ENCODE data around the gene FURIN. TPM values are rescaled to one million over a fixed set of nuclear protein-coding genes. Genes with fewer than 3 reads are reported as not detected.

FURIN gene
- total and polyA plus RNA-seq, 2 donors (not counting 1 experiment from before 2014, with no cell fraction given) = 19.4 to 27.9 TPM

- Histone ChIP-seq H2AFZ (ENCODE audit: low read length) (no peak overlapping the region), H3K4me3 (replicated peaks in 1 of 4; ENCODE audit: control extremely low read depth in 1 of 4, insufficient read depth in 1 of 4, low read depth in 3 of 4, low read length in 4 of 4) (no peak overlapping the region), H3K4me1 (ENCODE audit: control insufficient read depth, extremely low read depth, insufficient read depth, low read length) (no peaks in the 10 kb centered on the region), H3K27me3 (ENCODE audit: control insufficient read depth, insufficient read depth, low read length) (no peaks in the 10 kb centered on the region), H3K36me3 (ENCODE audit: control insufficient read depth, insufficient read depth, low read length) (peaks cover 22% of the 10 kb centered on the region), H3K79me2 (ENCODE audit: control insufficient read depth, insufficient read depth, low read length) (no peaks in the 10 kb centered on the region), H3K4me2 (ENCODE audit: extremely low read depth, insufficient read depth, low read length) (no peak overlapping the region), H3K27ac (ENCODE audit: insufficient read depth, low read length) (no peak overlapping the region), H4K20me1 (ENCODE audit: control insufficient read depth, extremely low read depth, insufficient read depth, low read length) (no peaks in the 10 kb centered on the region), H3K9me3 (ENCODE audit: control insufficient read depth, insufficient read depth, low read depth, low read length) (no peaks in the 10 kb centered on the region), H3K9ac (ENCODE audit: insufficient read depth, low read length) (no peak overlapping the region)
- no peak for DNase-seq (ENCODE audit: low read depth in 2 of 2)
- TF ChIP-seq EZH2 (IDR thresholded peaks at IDR 0.05; ENCODE audit: low read length, missing control alignments) = no peak
- TF ChIP-seq CTCF (conservative IDR thresholded peaks at IDR 0.05 in 1 of 2, IDR thresholded peaks at IDR 0.05 in 1 of 2; ENCODE audit: low read depth in 1 of 2, low read length in 2 of 2) = no peak
These were observed 49.2 kb downstream of the FURIN start for GRCh38 chr15:90917569-90917968.

GRCh38 chr15:90918034-90918788, 49.8 kb downstream of the FURIN start:
- DNase-seq (ENCODE audit: low read depth in 2 of 2) = no peak
- Histone ChIP-seq H3K36me3 (ENCODE audit: control insufficient read depth, insufficient read depth, low read length) (peaks cover 19% of the 10 kb centered on the region), H4K20me1 (ENCODE audit: control insufficient read depth, extremely low read depth, insufficient read depth, low read length) (no peaks in the 10 kb centered on the region), H2AFZ (ENCODE audit: low read length) (no peak overlapping the region), H3K4me3 (replicated peaks in 1 of 4; ENCODE audit: control extremely low read depth in 1 of 4, insufficient read depth in 1 of 4, low read depth in 3 of 4, low read length in 4 of 4) (no peak overlapping the region), H3K79me2 (ENCODE audit: control insufficient read depth, insufficient read depth, low read length) (no peaks in the 10 kb centered on the region), H3K4me1 (ENCODE audit: control insufficient read depth, extremely low read depth, insufficient read depth, low read length) (no peaks in the 10 kb centered on the region), H3K27me3 (ENCODE audit: control insufficient read depth, insufficient read depth, low read length) (no peaks in the 10 kb centered on the region), H3K27ac (ENCODE audit: insufficient read depth, low read length) (no peak overlapping the region), H3K9me3 (ENCODE audit: control insufficient read depth, insufficient read depth, low read depth, low read length) (no peaks in the 10 kb centered on the region), H3K9ac (ENCODE audit: insufficient read depth, low read length) (no peak overlapping the region), H3K4me2 (ENCODE audit: extremely low read depth, insufficient read depth, low read length) (no peak overlapping the region)
- TF ChIP-seq CTCF (conservative IDR thresholded peaks at IDR 0.05 in 1 of 2, IDR thresholded peaks at IDR 0.05 in 1 of 2; ENCODE audit: low read depth in 1 of 2, low read length in 2 of 2) = no peak

GRCh38 chr15:90918835-90919234, 50.4 kb downstream of the FURIN start:
- Histone ChIP-seq H3K4me1 (ENCODE audit: control insufficient read depth, extremely low read depth, insufficient read depth, low read length) (no peaks in the 10 kb centered on the region), H3K4me2 (ENCODE audit: extremely low read depth, insufficient read depth, low read length) (no peak overlapping the region), H3K4me3 (replicated peaks in 1 of 4; ENCODE audit: control extremely low read depth in 1 of 4, insufficient read depth in 1 of 4, low read depth in 3 of 4, low read length in 4 of 4) (no peak overlapping the region), H3K27ac (ENCODE audit: insufficient read depth, low read length) (no peak overlapping the region), H3K9ac (ENCODE audit: insufficient read depth, low read length) (no peak overlapping the region), H3K79me2 (ENCODE audit: control insufficient read depth, insufficient read depth, low read length) (no peaks in the 10 kb centered on the region), H3K36me3 (ENCODE audit: control insufficient read depth, insufficient read depth, low read length) (peaks cover 16% of the 10 kb centered on the region), H4K20me1 (ENCODE audit: control insufficient read depth, extremely low read depth, insufficient read depth, low read length) (no peaks in the 10 kb centered on the region), H3K27me3 (ENCODE audit: control insufficient read depth, insufficient read depth, low read length) (no peaks in the 10 kb centered on the region), H3K9me3 (ENCODE audit: control insufficient read depth, insufficient read depth, low read depth, low read length) (no peaks in the 10 kb centered on the region), H2AFZ (ENCODE audit: low read length) (no peak overlapping the region)
- DNase-seq (ENCODE audit: low read depth in 2 of 2) = no peak
- TF ChIP-seq CTCF (conservative IDR thresholded peaks at IDR 0.05 in 1 of 2, IDR thresholded peaks at IDR 0.05 in 1 of 2; ENCODE audit: low read depth in 1 of 2, low read length in 2 of 2) = no peak
- TF ChIP-seq EZH2 (IDR thresholded peaks at IDR 0.05; ENCODE audit: low read length, missing control alignments) = no peak

All from fibroblast of lung (primary cell).